HG02970 (cell line): ENCODE results near the gene PPT2.
"Not testable (repeated sequence)": the region's sequence is repeated elsewhere in the genome, so short reads cannot be mapped to it uniquely, and the experiment has no call there.

Experiments
- ATAC-seq: cut with Tn5 transposase; IDR thresholded peaks from one replicate; pipeline ENCODE4 v1.9.1; 2021; ENCODE audit warnings: mild to moderate bottlenecking, moderate library complexity, moderate number of reproducible peaks; ENCODE audit not compliant: unreplicated experiment, low FRiP score

The PPT2 gene

DNA sequence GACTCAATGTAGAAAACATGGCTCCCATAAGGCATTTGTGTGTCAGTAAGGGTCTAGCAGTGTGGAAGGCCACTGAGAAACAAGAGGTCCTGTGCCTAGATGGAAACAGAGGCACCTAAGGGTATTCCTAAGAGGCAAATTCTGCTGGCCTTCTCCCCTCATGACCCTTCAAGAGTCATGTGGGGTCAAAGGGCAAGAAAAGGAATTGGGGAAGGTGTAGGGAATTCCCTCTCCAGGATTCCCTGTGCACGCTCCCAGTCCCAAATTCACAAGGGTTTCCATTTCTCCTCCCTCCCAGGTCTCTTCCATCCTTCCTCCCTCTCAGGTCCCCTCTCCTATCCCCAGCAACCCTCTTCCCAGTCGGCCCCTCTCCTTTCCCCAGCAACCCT, 21.4 kb downstream of the PPT2 start:
- no peak for ATAC-seq

DNA sequence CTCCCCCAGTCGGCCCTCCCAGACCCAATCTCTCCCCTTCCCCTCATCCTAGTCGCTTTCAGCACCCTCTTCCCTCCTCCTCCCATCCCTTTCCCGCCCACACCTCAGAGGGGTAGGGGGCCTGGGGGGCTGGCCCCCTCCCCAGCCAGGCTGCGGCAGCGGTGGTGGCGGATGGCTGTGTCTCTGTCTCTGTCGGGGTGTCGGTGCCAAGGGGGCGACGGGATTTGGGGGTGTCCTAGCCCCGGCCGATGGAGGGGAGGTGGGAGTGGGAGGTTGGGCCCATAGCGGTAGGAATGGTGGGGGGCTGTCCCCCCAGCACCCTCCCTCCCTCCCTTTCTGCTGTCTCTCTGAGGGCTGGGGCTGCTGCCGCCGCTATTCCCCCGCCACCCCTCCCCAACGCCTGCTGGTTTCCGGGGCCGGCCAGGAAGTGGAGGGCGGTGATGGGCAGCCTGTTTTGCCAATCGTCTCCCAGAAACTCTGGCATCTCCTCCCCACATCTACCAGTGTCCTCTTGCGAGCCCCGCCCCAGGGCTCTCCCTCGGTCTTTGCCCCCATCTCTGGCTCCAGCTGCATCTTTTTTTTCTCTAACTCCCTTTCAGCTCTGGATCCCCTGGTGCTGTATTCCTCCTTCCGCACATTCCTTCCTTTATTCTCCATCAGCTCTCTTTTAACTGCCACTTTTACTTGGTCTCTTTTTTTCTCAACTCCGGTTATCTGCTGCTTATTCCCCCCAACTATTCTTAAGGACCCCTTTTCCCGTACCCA, 22.0 kb downstream of the PPT2 start, which contains the start of gene AGPAT1:
Gene AGPAT1, minus strand, starts transcription at position 374 of the 765 bp plus-strand sequence. CDS start 4,588 bp downstream, outside the sequence.
- ATAC-seq, result no peak

DNA sequence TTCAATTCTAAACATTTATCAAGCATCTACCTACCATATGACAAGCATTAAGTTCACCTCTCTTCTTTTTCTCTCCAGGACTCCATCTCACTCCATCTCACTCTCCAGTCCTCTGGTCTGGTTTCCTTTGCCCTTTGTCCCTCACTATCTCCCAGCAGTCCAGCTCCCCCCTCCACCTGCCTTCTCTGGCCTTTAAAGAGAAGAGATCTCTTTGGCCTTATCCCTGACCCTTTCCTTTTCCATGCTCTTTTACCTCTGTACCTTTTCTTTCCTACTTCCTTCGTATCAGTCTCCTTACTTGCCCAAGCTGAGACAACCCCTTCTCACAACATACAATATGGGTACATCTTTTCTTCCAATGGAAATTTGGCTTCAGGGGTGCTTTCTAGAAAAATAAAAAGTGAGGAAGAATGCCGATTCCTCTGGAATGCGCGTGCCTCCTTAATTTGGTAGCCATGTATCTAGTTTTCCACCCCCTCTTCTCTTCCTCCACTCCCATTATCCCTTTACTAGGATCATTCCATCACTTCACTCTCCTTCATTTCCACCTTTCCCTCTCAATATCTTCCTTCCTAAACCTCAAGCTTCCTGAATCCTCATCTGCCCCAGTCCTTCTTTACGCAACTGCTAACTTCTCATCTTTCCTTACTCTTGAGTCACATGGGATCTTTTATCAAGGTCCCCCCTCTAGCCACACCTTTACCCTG, 22.7 kb downstream of the PPT2 start:
- no peak for ATAC-seq

DNA sequence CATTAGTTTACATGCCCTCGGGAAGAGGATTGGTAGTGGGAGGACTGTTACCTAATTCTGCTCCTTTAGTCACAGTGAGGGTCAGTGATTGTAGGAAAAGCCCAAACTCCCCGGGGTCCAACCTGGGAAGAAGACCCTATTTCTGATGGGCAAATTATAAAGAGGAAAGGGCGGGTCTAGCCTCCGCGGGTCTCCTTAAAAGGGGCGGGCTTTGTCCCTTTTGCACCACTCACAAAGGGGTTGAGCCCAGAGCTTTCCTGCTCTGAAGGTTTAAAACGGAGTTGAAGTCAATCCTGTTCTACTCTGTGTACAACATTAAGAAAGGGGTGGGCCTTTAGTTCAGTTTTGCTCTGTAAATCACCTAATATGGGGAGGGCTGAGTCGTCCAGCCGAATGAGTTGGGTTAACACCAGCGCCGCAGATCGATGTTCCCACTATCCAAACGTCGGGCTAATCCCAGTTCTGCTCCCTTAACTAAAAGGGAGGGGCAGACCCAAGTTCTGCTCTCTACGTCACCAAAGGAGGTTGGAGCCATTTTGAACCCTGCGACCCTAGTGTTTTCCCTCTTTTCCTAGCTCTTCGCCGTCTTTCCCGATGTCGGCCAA, 23.3 kb downstream of the PPT2 start:
- no peak for ATAC-seq

DNA sequence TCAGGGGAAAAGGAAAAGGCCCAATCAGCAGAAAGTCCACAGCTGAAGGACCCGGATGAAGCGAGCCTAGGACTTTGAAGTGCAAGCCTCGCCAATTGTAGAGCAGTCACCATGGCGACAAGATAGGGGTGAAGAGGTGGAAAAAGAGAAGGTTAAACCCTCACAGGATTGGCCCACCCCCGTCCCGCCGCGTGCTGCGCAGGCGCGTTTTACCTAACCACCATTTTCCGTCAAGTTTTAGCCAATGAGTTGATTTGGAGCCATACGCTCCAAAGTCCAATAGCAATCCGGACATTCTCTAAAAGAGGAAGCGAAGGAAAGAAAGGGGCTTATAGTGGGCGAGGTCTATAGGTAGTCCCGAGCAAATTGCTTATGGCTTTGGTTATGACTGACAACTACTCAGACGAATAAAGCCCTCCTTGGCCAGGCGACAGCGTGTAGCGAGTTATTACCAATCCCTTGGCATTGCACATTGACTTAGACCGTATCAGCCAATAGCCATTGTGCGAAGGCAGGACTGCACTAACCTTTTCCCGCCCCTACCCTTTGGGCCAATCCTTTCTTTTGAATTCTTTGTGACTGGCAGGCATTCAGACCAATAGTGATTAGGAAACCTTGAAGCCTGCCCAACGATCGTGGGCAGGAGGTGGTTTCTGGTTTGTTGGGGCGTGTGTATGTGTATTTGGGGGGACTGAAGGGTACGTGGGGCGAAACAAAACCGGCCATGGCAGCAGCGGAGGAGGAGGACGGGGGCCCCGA, 24.0 kb downstream of the PPT2 start, which contains the start of gene RNF5:
Gene RNF5, plus strand, starts transcription at position 618 of the 759 bp plus-strand sequence. Its CDS starts 107 bp downstream, at position 725.
- peak; percentile 85 for ATAC-seq

DNA sequence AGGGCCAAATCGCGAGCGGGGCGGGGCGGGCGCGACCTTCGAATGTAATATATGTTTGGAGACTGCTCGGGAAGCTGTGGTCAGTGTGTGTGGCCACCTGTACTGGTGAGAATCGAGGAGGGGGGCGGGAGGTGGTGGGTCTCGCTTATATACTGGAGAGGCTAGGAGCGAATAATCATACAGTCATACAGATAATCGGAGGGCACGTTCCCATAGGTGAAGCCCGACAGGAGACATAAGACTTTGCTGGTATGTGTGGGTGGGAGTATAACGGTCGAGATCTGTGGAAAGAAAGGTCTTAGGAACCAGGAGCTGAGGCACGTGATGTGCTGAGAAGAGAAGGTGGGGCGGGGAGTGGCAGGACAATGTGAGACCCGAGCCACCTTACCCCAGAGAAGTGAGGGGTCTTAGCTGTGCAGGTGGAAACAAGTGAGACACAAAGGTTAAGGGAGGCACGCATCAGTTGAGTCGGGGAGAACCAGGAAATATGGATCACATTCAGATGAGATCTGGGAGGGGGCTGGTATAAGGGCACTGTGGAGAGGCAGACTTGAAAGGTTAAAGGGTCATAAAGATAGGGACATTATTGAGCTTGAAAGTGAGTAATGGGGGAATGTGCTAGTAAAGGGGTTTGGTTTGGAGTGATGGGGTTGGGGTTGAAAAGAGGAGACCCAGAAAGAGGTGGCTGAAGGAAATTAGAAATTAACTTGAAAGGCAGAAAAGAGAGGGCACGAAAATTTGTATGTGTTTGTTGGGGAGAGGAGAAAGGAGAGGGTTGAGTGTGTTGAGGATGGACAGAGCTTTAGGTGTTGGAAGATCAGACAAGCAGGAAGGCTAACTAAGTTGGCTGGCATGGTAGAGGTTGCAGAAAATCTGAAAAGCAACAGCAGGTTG, 24.9 kb downstream of the PPT2 start:
- ATAC-seq, result no peak

DNA sequence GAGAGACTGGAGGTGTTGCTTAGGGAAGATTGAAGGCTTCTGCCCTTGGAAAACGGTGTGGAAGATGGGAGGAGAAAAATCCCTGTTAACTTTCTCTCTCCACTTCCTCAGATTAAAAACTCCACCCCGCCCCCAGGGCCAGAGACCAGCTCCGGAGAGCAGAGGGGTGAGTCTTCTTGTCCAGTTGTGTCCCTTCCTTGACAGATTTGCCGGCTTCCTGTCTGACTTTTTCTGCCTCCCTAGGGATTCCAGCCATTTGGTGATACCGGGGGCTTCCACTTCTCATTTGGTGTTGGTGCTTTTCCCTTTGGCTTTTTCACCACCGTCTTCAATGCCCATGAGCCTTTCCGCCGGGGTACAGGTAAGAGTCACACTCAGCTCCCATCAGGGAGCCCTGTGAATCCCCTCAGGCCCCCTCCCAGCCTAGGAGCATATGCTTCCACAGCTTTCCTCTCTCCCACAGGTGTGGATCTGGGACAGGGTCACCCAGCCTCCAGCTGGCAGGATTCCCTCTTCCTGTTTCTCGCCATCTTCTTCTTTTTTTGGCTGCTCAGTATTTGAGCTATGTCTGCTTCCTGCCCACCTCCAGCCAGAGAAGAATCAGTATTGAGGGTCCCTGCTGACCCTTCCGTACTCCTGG, 25.9 kb downstream of the PPT2 start:
- no peak for ATAC-seq

DNA sequence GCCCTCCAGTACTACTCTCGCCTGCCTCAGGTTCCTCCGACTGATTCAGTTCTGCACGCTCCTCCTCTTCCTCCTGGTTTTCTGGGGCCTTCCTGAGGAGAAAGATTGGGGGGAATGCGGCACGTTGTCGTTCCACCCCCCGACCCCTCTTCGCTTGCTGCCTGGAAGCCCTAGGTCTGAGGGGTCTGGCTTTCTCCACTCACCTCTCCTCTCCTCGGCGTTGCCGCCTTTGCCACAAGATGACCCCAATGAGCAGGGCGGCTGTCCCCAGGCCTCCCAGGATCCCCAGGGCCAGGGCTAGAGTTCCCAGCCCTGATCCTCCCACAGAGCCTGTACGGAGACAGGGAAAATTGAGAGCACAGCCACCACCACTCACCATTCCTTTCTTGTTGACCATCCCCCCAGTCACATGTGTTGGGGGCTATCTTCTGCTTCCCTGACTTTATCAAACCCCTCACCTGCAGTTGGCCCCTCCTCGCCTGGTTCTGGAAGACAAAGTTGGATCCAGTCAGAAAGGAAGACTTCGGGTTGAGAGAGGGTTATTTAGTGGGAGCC, 27.3 kb downstream of the PPT2 start:
- no peak for ATAC-seq

GRCh38 chr6:32181915-32182529, 28.1 kb downstream of the PPT2 start:
- no peak for ATAC-seq

DNA sequence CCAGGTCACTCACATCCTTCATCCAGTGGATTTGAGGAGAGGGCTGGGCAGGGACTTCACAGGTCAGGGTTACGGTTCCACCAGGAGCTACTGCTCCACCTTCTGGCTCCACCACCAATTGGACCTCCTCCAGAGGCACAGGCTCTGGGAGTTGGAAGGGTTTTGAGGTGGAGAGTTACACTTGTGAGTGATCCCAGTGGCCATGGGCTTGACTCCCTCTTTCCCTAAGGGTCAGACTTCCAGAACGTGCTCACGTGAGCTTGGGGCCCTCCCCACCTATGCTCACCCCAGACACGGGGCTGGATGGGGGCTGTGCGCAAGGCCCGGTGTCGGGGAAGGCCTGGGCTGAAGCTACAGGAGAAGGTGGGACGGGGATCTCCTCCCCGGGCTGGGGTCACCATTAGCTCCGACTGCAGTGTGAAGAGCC, 28.6 kb downstream of the PPT2 start:
- no peak for ATAC-seq

DNA sequence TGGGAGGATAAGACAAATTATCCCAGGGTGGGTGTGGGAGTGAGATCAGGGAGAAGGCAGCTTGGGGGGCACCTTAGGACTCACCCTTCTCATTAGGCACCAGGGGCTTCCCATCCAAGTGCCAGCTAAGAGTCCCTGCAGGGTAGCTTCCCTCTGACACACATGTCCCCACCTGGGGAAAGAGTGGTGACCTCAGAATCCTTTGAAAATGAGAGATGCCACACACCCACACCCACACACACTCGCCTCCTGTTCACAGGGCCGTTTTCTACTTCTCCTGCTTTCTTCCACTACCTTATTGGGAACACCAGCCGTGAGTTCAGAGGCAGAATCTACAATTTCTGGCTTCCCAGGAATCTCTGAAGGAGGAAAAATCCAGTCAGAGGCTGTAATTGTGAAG, 29.1 kb downstream of the PPT2 start:
- no peak for ATAC-seq

DNA sequence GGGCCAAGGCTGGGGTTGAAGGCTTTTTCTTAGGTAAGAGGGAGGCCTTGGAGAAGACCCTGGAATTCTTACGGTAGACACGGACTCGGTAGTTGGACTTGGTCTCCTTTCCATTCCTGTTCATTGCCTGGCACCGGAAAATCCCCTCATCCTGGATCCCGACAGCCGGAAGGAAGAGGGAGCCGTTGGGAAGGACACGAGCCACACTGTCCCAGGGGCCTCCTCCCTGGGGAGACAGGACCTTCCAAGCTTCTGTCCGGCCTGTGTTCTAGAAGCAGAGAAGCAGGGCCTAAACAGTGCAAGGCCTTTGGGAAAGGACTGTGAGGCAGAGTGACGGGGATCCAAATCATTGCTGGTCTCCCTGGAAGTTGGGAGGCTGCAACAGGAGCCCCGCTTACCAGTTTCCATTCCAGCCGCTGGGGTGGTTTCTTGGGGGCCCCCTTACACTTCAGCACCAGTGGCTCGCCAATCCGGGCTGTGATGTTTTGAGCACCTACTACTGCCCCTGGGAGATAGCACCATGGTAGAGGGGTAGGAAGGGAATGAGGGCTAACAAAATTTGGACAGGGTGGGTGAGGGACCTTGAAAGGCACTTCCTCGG, 29.6 kb downstream of the PPT2 start:
- ATAC-seq, result no peak

- ATAC-seq, result no peak
Measured at GRCh38 chr6:32184084-32184640, 30.2 kb downstream of the PPT2 start, which contains the start of gene AGER. TSS of gene AGER (minus strand) at chr6:32184253. CDS start at chr6:32184222, 31 bp downstream.

DNA sequence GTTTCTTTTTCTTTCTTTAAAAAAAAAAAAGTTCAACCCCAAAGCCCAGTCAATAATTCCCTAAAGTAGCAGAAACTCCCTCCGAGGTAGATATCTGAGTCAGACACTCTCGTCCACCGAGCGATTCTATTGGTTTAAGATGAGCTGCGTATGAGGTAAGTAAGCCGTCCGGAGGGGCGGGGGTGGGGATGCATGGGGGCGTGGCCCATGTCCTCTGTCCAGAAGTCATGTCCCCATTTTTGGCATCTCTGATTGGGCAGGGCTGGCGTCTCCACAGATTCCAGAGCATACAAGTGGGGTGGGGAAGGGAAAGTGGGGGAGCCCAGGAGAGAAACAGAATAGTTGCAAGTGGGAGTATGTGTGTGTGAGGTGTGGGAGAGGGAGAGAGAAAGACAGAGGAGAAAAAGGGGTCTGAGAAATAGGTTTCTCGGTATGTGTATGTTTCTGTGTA, 31.8 kb downstream of the PPT2 start:
- not testable (repeated sequence) for ATAC-seq

DNA sequence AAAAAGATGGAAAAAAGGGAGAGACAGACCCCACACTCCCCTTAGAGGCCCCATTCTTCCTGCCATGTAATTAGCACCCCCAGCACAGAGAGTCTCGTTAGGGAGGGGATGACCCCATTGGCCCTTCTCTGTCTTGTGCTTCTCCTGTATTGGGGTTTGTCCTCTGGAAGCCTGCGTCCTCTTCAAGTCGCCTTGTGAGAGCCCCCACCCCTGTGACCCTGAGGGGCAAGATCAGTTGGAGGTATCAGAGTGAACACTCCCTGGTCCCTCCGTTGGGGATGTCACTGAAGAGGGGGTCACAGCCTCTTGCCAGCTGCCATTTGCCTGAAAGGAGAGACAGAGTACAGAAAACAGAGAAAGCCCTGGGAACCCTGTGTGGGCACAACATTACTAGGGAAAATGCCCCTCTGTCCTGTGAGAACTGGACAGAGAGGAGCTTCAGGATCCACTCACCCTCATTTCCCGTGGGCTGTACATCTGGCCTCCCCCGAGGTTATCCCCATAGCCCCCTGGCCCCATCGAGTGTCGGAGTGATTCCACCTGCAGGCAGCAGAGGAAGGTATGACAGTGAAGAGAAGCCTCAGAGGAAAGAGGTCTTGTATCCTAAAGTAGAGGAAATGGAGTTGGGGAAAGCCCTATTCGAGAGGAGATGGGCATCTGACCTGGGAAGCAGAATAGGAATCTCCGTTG, 32.4 kb downstream of the PPT2 start:
- ATAC-seq, result not testable (repeated sequence)

DNA sequence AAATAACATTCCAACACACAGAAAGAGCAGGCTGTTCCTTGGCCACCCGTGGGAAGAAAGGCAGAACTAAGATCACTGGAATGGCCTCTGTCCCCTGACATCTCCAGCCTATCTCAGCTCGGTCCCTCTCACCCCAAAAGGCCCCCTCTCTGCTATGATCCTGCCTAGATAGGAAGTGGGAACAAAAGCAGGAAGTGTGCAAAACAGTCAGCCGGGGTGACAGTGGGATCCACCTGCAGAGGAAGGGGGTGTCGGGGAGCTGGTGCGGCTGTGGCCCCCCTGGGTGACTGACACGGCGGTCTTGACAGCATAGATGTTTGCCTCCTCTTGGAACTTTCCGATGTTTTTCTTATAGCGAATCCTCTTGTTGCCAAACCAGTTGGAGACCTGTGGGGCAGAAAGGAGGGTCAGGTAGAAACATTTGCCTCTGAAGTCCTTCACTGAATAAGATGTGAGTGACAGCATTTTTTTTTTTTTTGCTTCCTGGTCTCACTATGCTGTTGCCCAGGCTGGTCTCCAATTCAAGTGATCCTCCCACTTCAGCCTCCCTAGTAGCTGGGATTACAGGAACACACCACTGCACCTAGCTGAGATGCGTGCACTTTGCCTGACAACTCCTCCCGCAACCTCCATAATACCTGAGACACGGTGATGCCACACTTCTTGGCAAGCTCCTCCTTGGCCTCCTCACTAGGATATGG, 33.2 kb downstream of the PPT2 start:
- ATAC-seq, result no peak
